Transverse colon (tissue), 4 donors: ENCODE results near the gene TUT7. TPM values are rescaled to one million over a fixed set of nuclear protein-coding genes. Genes with fewer than 3 reads are reported as not detected.

Source experiments
- DNase-seq: peaks from one replicate; pipeline ENCODE4 v3.0.0-alpha.2; 2019
- H3K27ac ChIP-seq, 4 donors: fragments of 200-600 bp; sonication (generic); 2 replicates each; pipeline ENCODE4 v1.5.1; 2016 to 2018; ENCODE audit warnings: inconsistent platforms in 4 of 4
- H3K27me3 ChIP-seq: fragments of 200-600 bp; sonication (generic); 2 replicates; pipeline ENCODE4 v1.5.1; 2017; ENCODE audit warnings: inconsistent platforms
- H3K36me3 ChIP-seq, 4 donors: fragments of 200-600 bp; sonication (generic); 2 replicates each; pipeline ENCODE4 v1.5.1; 2017 to 2019; ENCODE audit warnings: inconsistent platforms in 4 of 4
- H3K4me1 ChIP-seq, 4 donors: fragments of 200-600 bp; sonication (generic); 2 replicates each; pipeline ENCODE4 v1.5.1; 2017 to 2020; ENCODE audit warnings: inconsistent platforms in 4 of 4
- H3K4me3 ChIP-seq, 4 donors: fragments of 200-600 bp; sonication (generic); 1 replicate in 1 of 4; 2 replicates in 3 of 4; pipeline versions ENCODE4 v1.5.1 to v1.6.1; 2017 to 2019; ENCODE audit warnings: inconsistent platforms in 4 of 4
- H3K9me3 ChIP-seq, 2 donors: fragments of 200-600 bp; sonication (generic); 2 replicates each; pipeline ENCODE4 v1.5.1; 2017 to 2019; ENCODE audit warnings: inconsistent platforms in 2 of 2
- EP300 ChIP-seq: sonication (generic); formaldehyde crosslinking; IDR thresholded peaks from one replicate; pipeline ENCODE4 v1.6.1; 2017; ENCODE audit warnings: antibody characterized with exemption, low read depth
- POLR2A ChIP-seq: fragments of 450-650 bp; IDR thresholded peaks from one replicate; pipeline ENCODE4 v1.6.1; 2016; ENCODE audit warnings: antibody characterized with exemption, mild to moderate bottlenecking, moderate library complexity
- POLR2AphosphoS5 ChIP-seq, 3 donors: sonication (generic); formaldehyde crosslinking; IDR thresholded peaks; one replicate each; pipeline ENCODE4 v1.6.1; 2016; ENCODE audit warnings: antibody characterized with exemption in 3 of 3
- WGBS, 2 donors: methylation state at CpG; one replicate each; pipeline ENCODE4 v1.1.5; 2018; ENCODE audit warnings: low coverage in 1 of 2; 5-methylcytosine and 5-hydroxymethylcytosine counted together
- in situ Hi-C, 4 donors: fragments of 200-750 bp; cut with MboI; loops; one replicate each; pipeline versions ENCODE4 v1.15.0 to v1.15.1; 2017; ENCODE audit warnings: low sequenced_read_pairs in 3 of 4, low pct_ligation_motif_present in 1 of 4, low pct_unique_long_range_greater_than_20kb in 1 of 4
- intact Hi-C: fragments of 100-400 bp; cut with DNase I; formaldehyde crosslinking; loops from one replicate; pipeline ENCODE4 v1.15.1; 2023; ENCODE audit warnings: low total_unique reads
- total RNA-seq, 4 donors: library from RNA; depleted of rRNA; stranded (reverse); fragments of >200 nt; gene quantifications; one replicate each; pipeline ENCODE4 v1.1.0, GENCODE V29; 2016
- TF ChIP-seq, protein P1 (sequence below), 5 experiments: fragments of 200-600 bp in 3 of 5; fragments of 450-650 bp in 2 of 5; sonication (generic) in 3 of 5; IDR thresholded peaks; 1 replicate in 2 of 5; 2 replicates in 3 of 5; pipeline ENCODE4 v1.5.1; 2016 to 2017; ENCODE audit warnings: antibody characterized with exemption in 5 of 5, inconsistent platforms in 3 of 5, mild to moderate bottlenecking in 2 of 5, moderate library complexity in 1 of 5

TUT7 gene
- total RNA-seq, 4 donors from 2014 or later, result 29.5 to 72.9 (median 43.0) TPM

GRCh38 chr9:86282077-86282978 is 71.9 kb downstream of the TUT7 start, which contains the start of gene ISCA1:
Gene ISCA1 (minus strand): TSS chr9:86282538. CDS start chr9:86282458, 80 bp downstream.
- Histone ChIP-seq H3K9me3 (no peaks in the 10 kb centered on the region), H3K27ac (peak within 1 kb of the TSS; percentile 96 to 99 (median 97)), H3K36me3 (no peaks in the 10 kb centered on the region), H3K4me1 (peaks cover 15 to 25% (median 22%) of the 10 kb centered on the region in 4 donors), H3K27me3 (no peaks in the 10 kb centered on the region), H3K4me3 (peak within 1 kb of the TSS; percentile 64 to 89 (median 78))
- in situ Hi-C loops (loop anchor here in 1 of 4 donors (25.0 kb wide), 1 partner anchor 345 kb away; the partner anchor contains the start of gene NAA35), intact Hi-C loops (no loop called here)
- TF ChIP-seq, protein P1, sequence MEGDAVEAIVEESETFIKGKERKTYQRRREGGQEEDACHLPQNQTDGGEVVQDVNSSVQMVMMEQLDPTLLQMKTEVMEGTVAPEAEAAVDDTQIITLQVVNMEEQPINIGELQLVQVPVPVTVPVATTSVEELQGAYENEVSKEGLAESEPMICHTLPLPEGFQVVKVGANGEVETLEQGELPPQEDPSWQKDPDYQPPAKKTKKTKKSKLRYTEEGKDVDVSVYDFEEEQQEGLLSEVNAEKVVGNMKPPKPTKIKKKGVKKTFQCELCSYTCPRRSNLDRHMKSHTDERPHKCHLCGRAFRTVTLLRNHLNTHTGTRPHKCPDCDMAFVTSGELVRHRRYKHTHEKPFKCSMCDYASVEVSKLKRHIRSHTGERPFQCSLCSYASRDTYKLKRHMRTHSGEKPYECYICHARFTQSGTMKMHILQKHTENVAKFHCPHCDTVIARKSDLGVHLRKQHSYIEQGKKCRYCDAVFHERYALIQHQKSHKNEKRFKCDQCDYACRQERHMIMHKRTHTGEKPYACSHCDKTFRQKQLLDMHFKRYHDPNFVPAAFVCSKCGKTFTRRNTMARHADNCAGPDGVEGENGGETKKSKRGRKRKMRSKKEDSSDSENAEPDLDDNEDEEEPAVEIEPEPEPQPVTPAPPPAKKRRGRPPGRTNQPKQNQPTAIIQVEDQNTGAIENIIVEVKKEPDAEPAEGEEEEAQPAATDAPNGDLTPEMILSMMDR (IDR thresholded peaks at IDR 0.05), result no peak
- peak; percentile 22 for TF ChIP-seq EP300
- peak; percentile 91 to 96 (median 94) for TF ChIP-seq POLR2AphosphoS5 (IDR thresholded peaks at IDR 0.05)
- peak; percentile 96 for TF ChIP-seq POLR2A
- 1% methylated on average over 56 of the region's 101 CpGs; no CpG with 5 or more reads in 1 of the 2 donors for WGBS, 2 donors
- DNase-seq, result peak; percentile 98

DNA sequence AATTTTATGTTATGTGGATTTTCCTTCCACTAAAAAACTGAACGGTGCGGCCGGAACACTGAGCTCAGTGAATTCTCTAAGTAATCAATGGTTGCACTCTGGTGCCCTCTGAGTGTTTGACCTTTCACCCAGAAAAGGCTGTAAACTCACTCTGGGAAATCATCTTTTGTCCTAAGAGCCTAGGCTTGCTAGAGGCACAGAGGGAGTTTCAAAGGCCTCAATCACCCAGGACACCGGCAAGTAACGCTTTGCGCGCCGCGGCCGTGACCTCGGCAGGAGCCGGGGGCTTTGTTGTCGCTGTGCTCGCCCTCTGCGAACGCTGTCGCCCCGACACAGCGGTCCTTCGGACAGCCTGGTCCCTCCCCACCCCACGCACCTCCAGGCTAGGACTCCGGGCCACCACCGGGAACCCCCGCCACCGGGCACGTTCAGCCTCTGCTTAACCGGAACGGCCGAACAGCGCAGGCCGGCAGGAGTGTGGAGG is 72.6 kb downstream of the TUT7 start:
- H3K27ac ChIP-seq, result peak overlapping the region; percentile 96 to 99 (median 97)
- in situ Hi-C loops (loop anchor here in 1 of 4 donors (25.0 kb wide), 1 partner anchor 344 kb away; the partner anchor contains the start of gene NAA35), intact Hi-C loops (no loop called here)
- no peaks in the 10 kb centered on the region for H3K36me3 ChIP-seq
- TF ChIP-seq, protein P1 (IDR thresholded peaks at IDR 0.05), result no peak
- TF ChIP-seq POLR2A, result no peak
- no peak for TF ChIP-seq EP300
- no peak for TF ChIP-seq POLR2AphosphoS5 (IDR thresholded peaks at IDR 0.05)
- peak overlapping the region; percentile 64 to 89 (median 78) for H3K4me3 ChIP-seq
- peaks cover 15 to 25% (median 22%) of the 10 kb centered on the region in 4 donors for H3K4me1 ChIP-seq
- H3K27me3 ChIP-seq, result no peaks in the 10 kb centered on the region
- 1% methylated on average over 19 of the region's 31 CpGs; no CpG with 5 or more reads in 1 of the 2 donors for WGBS, 2 donors
- DNase-seq, result peak; percentile 28
- H3K9me3 ChIP-seq, result no peaks in the 10 kb centered on the region

GRCh38 chr9:86280580-86280979 is 73.6 kb downstream of the TUT7 start:
- no peak overlapping the region for H3K27ac ChIP-seq
- DNase-seq, result no peak
- WGBS, 2 donors, result 93 to 100% methylated on average over 4 to 7 of the region's 7 CpGs
- no peaks in the 10 kb centered on the region for H3K27me3 ChIP-seq
- no peaks in the 10 kb centered on the region for H3K36me3 ChIP-seq
- H3K4me1 ChIP-seq, result peaks cover 15 to 33% (median 22%) of the 10 kb centered on the region in 4 donors
- TF ChIP-seq POLR2AphosphoS5 (IDR thresholded peaks at IDR 0.05) (no peak), EP300 (no peak), POLR2A (no peak)
- TF ChIP-seq, protein P1 (IDR thresholded peaks at IDR 0.05), result no peak
- no peaks in the 10 kb centered on the region for H3K9me3 ChIP-seq
- intact Hi-C loops, result no loop called here
- H3K4me3 ChIP-seq, result no peak overlapping the region
- in situ Hi-C loops, result loop anchor here in 1 of 4 donors (25.0 kb wide), 1 partner anchor 343 kb away; the partner anchor contains the start of gene NAA35

GRCh38 chr9:86279839-86280238 is 74.4 kb downstream of the TUT7 start:
- TF ChIP-seq POLR2AphosphoS5 (IDR thresholded peaks at IDR 0.05) (no peak), EP300 (no peak), POLR2A (no peak)
- TF ChIP-seq, protein P1 (IDR thresholded peaks at IDR 0.05), result no peak
- no peaks in the 10 kb centered on the region for H3K36me3 ChIP-seq
- in situ Hi-C loops (loop anchor here in 1 of 4 donors (25.0 kb wide), 1 partner anchor 343 kb away; the partner anchor contains the start of gene NAA35), intact Hi-C loops (no loop called here)
- WGBS, 2 donors, result 93% methylated on average over 3 of the region's 3 CpGs; no CpG with 5 or more reads in 1 of the 2 donors
- H3K4me3 ChIP-seq, result no peak overlapping the region
- no peaks in the 10 kb centered on the region for H3K27me3 ChIP-seq
- peaks cover 20 to 40% (median 22%) of the 10 kb centered on the region in 4 donors for H3K4me1 ChIP-seq
- no peak for DNase-seq
- no peak overlapping the region for H3K27ac ChIP-seq
- H3K9me3 ChIP-seq, result no peaks in the 10 kb centered on the region
